GM12865 (cell line): ENCODE data around the gene MDH1B.

Experiments used
- DNase-seq: peaks from one replicate; pipeline ENCODE4 v3.0.0; 2010; ENCODE audit warnings: low read depth
- H3K4me3 ChIP-seq: 2 replicates; pipeline ENCODE4 v1.5.1; 2011; ENCODE audit warnings: mild to moderate bottlenecking, low read depth, low read length, control low read depth
- TF ChIP-seq, protein P1 (sequence below): IDR thresholded peaks from 2 replicates; pipeline ENCODE4 v1.5.1; 2011; ENCODE audit warnings: low read length, control low read depth, low read depth, inconsistent platforms; ENCODE audit not compliant: insufficient read depth; ENCODE audit errors: missing control alignments

MDH1B gene

GRCh38 chr2:206698811-206699210 is 66.3 kb downstream of the MDH1B start:
- no peak overlapping the region for H3K4me3 ChIP-seq
- DNase-seq = no peak
- TF ChIP-seq, protein P1, sequence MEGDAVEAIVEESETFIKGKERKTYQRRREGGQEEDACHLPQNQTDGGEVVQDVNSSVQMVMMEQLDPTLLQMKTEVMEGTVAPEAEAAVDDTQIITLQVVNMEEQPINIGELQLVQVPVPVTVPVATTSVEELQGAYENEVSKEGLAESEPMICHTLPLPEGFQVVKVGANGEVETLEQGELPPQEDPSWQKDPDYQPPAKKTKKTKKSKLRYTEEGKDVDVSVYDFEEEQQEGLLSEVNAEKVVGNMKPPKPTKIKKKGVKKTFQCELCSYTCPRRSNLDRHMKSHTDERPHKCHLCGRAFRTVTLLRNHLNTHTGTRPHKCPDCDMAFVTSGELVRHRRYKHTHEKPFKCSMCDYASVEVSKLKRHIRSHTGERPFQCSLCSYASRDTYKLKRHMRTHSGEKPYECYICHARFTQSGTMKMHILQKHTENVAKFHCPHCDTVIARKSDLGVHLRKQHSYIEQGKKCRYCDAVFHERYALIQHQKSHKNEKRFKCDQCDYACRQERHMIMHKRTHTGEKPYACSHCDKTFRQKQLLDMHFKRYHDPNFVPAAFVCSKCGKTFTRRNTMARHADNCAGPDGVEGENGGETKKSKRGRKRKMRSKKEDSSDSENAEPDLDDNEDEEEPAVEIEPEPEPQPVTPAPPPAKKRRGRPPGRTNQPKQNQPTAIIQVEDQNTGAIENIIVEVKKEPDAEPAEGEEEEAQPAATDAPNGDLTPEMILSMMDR = no peak

GRCh38 chr2:206696910-206697309 is 68.2 kb downstream of the MDH1B start:
- no peak for DNase-seq
- TF ChIP-seq, protein P1 = no peak
- no peak overlapping the region for H3K4me3 ChIP-seq

- H3K4me3 ChIP-seq = no peak overlapping the region
- peak; percentile 78 for DNase-seq
- TF ChIP-seq, protein P1 = peak; percentile 54
Observed at GRCh38 chr2:206693399-206694137, 71.6 kb downstream of the MDH1B start.

DNA sequence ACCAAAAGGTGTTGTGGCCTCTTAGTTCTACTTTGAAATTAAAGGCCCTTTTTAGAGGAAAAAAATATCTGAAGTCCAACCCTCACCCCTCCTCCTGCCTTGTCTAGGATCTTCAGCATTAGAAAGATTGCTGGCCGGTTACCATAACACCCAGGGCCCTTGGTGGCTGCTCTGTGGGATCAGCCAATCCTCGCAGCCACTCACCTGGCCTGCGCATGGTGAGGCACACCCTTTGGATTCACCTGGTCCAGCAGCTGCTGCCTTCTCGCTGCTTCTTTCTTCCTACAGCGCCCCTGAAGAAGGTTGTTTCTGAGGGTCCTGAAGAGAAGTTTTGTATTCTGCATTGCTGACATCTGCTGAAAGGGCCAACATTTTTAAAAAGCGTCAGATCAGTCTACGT is 72.2 kb downstream of the MDH1B start:
- H3K4me3 ChIP-seq = no peak overlapping the region
- TF ChIP-seq, protein P1 = no peak
- no peak for DNase-seq

GRCh38 chr2:206688990-206689389 is 76.1 kb downstream of the MDH1B start:
- TF ChIP-seq, protein P1 = no peak
- H3K4me3 ChIP-seq = no peak overlapping the region
- DNase-seq = no peak

DNA sequence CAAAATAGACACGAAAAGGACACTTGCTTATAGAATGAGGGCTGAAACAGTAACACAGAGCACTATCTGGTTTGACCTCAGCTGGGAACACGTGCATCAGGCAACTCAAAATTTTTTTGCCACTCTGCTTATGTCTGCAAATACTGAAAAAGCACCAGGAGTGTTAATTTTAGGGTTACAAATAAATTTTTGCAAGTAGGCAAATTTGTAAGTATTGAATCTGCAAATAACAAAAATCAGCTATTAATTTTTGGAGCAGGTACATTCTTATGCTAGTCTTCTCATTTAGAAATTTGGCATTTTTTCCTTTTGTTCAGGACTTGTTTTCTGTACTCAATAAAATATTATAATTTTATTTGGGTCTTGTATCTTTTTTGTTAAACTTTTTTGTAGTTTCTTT is 76.7 kb downstream of the MDH1B start:
- H3K4me3 ChIP-seq = no peak overlapping the region
- TF ChIP-seq, protein P1 = no peak
- no peak for DNase-seq
